CD14-positive monocyte (primary cell): ENCODE data around the gene TAF6. TPM values are rescaled to one million over a fixed set of nuclear protein-coding genes. Genes with fewer than 3 reads are reported as not detected.

ENCODE experiments used
- DNase-seq, 3 donors: peaks; one replicate each; pipeline ENCODE4 v3.0.0-alpha.2; 2011 to 2022
- H2AFZ ChIP-seq: 2 replicates; pipeline ENCODE4 v1.6.0; 2012; ENCODE audit warnings: mild to moderate bottlenecking, low read depth, low read length, inconsistent platforms; ENCODE audit not compliant: insufficient read depth, poor library complexity, severe bottlenecking
- H3K27ac ChIP-seq, 2 donors: 1 replicate in 1 of 2; 2 replicates in 1 of 2; pipeline ENCODE4 v1.5.1; 2012 to 2013; ENCODE audit warnings: low read length in 2 of 2, control low read depth in 1 of 2, inconsistent platforms in 1 of 2, low read depth in 1 of 2, mild to moderate bottlenecking in 1 of 2
- H3K27me3 ChIP-seq, 2 donors: one replicate each; pipeline versions ENCODE4 v1.6.0 to v1.6.1; 2011 to 2013; ENCODE audit warnings: low read length in 2 of 2; ENCODE audit not compliant: control insufficient read depth in 2 of 2, insufficient read depth in 2 of 2
- H3K36me3 ChIP-seq, 2 donors: replicated peaks in 1 of 2; 1 replicate in 1 of 2; 2 replicates in 1 of 2; pipeline versions ENCODE4 v1.5.1 to v1.6.1; 2012 to 2013; ENCODE audit warnings: low read length in 2 of 2, control low read depth in 1 of 2, inconsistent platforms in 1 of 2, mild to moderate bottlenecking in 1 of 2; ENCODE audit not compliant: insufficient read depth in 2 of 2, control insufficient read depth in 1 of 2
- H3K4me1 ChIP-seq, 2 donors: 1 replicate in 1 of 2; 2 replicates in 1 of 2; pipeline versions ENCODE4 v1.5.1 to v1.6.1; 2012 to 2013; ENCODE audit warnings: low read length in 2 of 2, control low read depth in 1 of 2, inconsistent platforms in 1 of 2, mild to moderate bottlenecking in 1 of 2, moderate library complexity in 1 of 2; ENCODE audit not compliant: insufficient read depth in 2 of 2, control insufficient read depth in 1 of 2
- H3K4me2 ChIP-seq: replicated peaks from 2 replicates; pipeline ENCODE3; 2012; ENCODE audit warnings: low read length, moderate library complexity, mild to moderate bottlenecking; ENCODE audit not compliant: poor library complexity, severe bottlenecking; ENCODE audit errors: extremely low read depth
- H3K4me3 ChIP-seq, 3 experiments: fragments of 200-600 bp in 1 of 3; sonication (generic) in 1 of 3; replicated peaks in 1 of 3; 1 replicate in 2 of 3; 2 replicates in 1 of 3; pipeline ENCODE4 v1.5.1; 2011 to 2013; ENCODE audit warnings: low read length in 3 of 3, mild to moderate bottlenecking in 3 of 3, control low read depth in 2 of 3, low read depth in 2 of 3, inconsistent platforms in 1 of 3, moderate library complexity in 1 of 3
- H3K79me2 ChIP-seq: 2 replicates; pipeline ENCODE4 v1.6.0; 2012; ENCODE audit warnings: mild to moderate bottlenecking, control low read depth, inconsistent platforms, low read length, moderate library complexity; ENCODE audit not compliant: insufficient read depth
- H3K9ac ChIP-seq: 2 replicates; pipeline ENCODE4 v1.6.0; 2017; ENCODE audit warnings: low read length, mild to moderate bottlenecking; ENCODE audit not compliant: insufficient read depth, poor library complexity, severe bottlenecking
- H3K9me3 ChIP-seq, 2 donors: replicated peaks in 1 of 2; 1 replicate in 1 of 2; 2 replicates in 1 of 2; pipeline versions ENCODE4 v1.5.1 to v1.6.1; 2012 to 2013; ENCODE audit warnings: low read length in 2 of 2, control low read depth in 1 of 2; ENCODE audit not compliant: control insufficient read depth in 1 of 2, insufficient read depth in 1 of 2
- H4K20me1 ChIP-seq: 2 replicates; pipeline ENCODE4 v1.6.0; 2012; ENCODE audit warnings: mild to moderate bottlenecking, low read length, control low read depth, moderate library complexity; ENCODE audit not compliant: insufficient read depth
- H3K27ac Mint-ChIP-seq, 7 donors: one replicate each; pipeline ENCODE4 v1.8.0; 2020; ENCODE audit warnings: mild to moderate bottlenecking in 7 of 7, mixed read lengths in 7 of 7, moderate library complexity in 6 of 7, inconsistent platforms in 2 of 7
- H3K27me3 Mint-ChIP-seq, 3 donors: one replicate each; pipeline ENCODE4 v1.8.0; 2021 to 2022; ENCODE audit warnings: low read depth in 3 of 3, mild to moderate bottlenecking in 3 of 3, mixed read lengths in 3 of 3, moderate library complexity in 3 of 3, inconsistent platforms in 1 of 3
- H3K36me3 Mint-ChIP-seq, 2 donors: one replicate each; pipeline ENCODE4 v1.8.0; 2020; ENCODE audit warnings: mixed read lengths in 2 of 2, inconsistent platforms in 1 of 2, mild to moderate bottlenecking in 1 of 2
- H3K4me1 Mint-ChIP-seq: one replicate; pipeline ENCODE4 v1.8.0; 2020; ENCODE audit warnings: mild to moderate bottlenecking, mixed read lengths
- H3K4me3 Mint-ChIP-seq, 2 donors: one replicate each; pipeline ENCODE4 v1.8.0; 2020; ENCODE audit warnings: mild to moderate bottlenecking in 2 of 2, mixed read lengths in 2 of 2, moderate library complexity in 1 of 2
- H3K9me3 Mint-ChIP-seq, 7 donors: one replicate each; pipeline ENCODE4 v1.8.0; 2020 to 2022; ENCODE audit warnings: mixed read lengths in 7 of 7, mild to moderate bottlenecking in 6 of 7, moderate library complexity in 6 of 7, inconsistent platforms in 2 of 7
- CTCF ChIP-seq: fragments of 200-600 bp; IDR thresholded peaks from one replicate; pipeline ENCODE4 v1.8.0; 2022; ENCODE audit warnings: antibody characterized with exemption, mild to moderate bottlenecking
- WGBS: methylation state at CpG from one replicate; pipeline ENCODE4 v1.1.5; 2013; ENCODE audit warnings: missing lambda C conversion rate; ENCODE audit not compliant: insufficient coverage; 5-methylcytosine and 5-hydroxymethylcytosine counted together
- intact Hi-C, 2 donors: fragments of 100-400 bp; cut with micrococcal nuclease; formaldehyde crosslinking; loops; one replicate each; pipeline versions ENCODE4 v1.15.0 to v1.15.1; 2023
- polyA plus RNA-seq, 3 donors: library from polyadenylated mRNA; depleted of rRNA in 1 of 3; unstranded in 2 of 3; stranded (reverse) in 1 of 3; fragments of 300-500 nt in 2 of 3; fragments of >200 nt in 1 of 3; fragmentation: Illumina TruSeq in 2 of 3; gene quantifications; 1 replicate in 2 of 3; 2 replicates in 1 of 3; pipeline ENCODE4 v1.2.3, GENCODE V29; 2012 to 2021

TAF6 gene
- polyA plus RNA-seq, 3 donors = 9.6 to 28.9 (median 11.0) TPM

- Histone ChIP-seq H3K9ac (no peak overlapping the region), H3K4me2 (no peak overlapping the region), H3K4me3 (no peak overlapping the region), H3K27ac (no peak overlapping the region), H3K4me1 (peaks cover 23 to 28% of the 10 kb centered on the region in 2 donors), H2AFZ (no peak overlapping the region), H3K27me3 (no peaks in the 10 kb centered on the region), H4K20me1 (no peaks in the 10 kb centered on the region), H3K9me3 (no peaks in the 10 kb centered on the region), H3K36me3 (no peaks in the 10 kb centered on the region), H3K79me2 (no peaks in the 10 kb centered on the region)
- DNase-seq = no peak
- intact Hi-C loops = loop anchor here in 1 of 2 donors (10.0 kb wide), 1 partner anchor 212 kb away; the partner anchor contains the start of gene PILRB
- H3K4me3 Mint-ChIP-seq = no peak overlapping the region
- peaks cover 0 to 3% (median 0%) of the 10 kb centered on the region in 7 donors for H3K9me3 Mint-ChIP-seq
- H3K27ac Mint-ChIP-seq = peak overlapping the region in 1 of 7 donors; percentile 28
- H3K36me3 Mint-ChIP-seq = no peaks in the 10 kb centered on the region
- TF ChIP-seq CTCF = no peak
- WGBS = 100% methylated on average over 2 of the region's 3 CpGs
- H3K27me3 Mint-ChIP-seq = peaks cover 0 to 10% (median 2%) of the 10 kb centered on the region in 3 donors
- peaks cover 32% of the 10 kb centered on the region for H3K4me1 Mint-ChIP-seq
Observed at GRCh38 chr7:100142461-100142860, 23.3 kb upstream of the TAF6 start.

GRCh38 chr7:100141555-100141949, 22.4 kb upstream of the TAF6 start:
- Histone ChIP-seq H3K79me2 (no peaks in the 10 kb centered on the region), H3K27me3 (no peaks in the 10 kb centered on the region), H3K4me3 (peak overlapping the region in 1 of 3 experiments; percentile 19), H4K20me1 (no peaks in the 10 kb centered on the region), H3K36me3 (no peaks in the 10 kb centered on the region), H2AFZ (peak overlapping the region; percentile 61), H3K4me2 (peak overlapping the region; percentile 6), H3K9ac (no peak overlapping the region), H3K9me3 (no peaks in the 10 kb centered on the region), H3K27ac (peak overlapping the region in 1 of 2 donors; percentile 42), H3K4me1 (peaks cover 23 to 28% of the 10 kb centered on the region in 2 donors)
- WGBS = no CpG with 5 or more reads among the region's 3 CpGs
- peaks cover 0 to 10% (median 2%) of the 10 kb centered on the region in 3 donors for H3K27me3 Mint-ChIP-seq
- peaks cover 0 to 3% (median 0%) of the 10 kb centered on the region in 7 donors for H3K9me3 Mint-ChIP-seq
- no peak for TF ChIP-seq CTCF
- peak overlapping the region in 6 of 7 donors; percentile 62 to 84 (median 74) for H3K27ac Mint-ChIP-seq
- H3K4me3 Mint-ChIP-seq = peak overlapping the region in 1 of 2 donors; percentile 81
- intact Hi-C loops = loop anchor here in 1 of 2 donors (10.0 kb wide), 1 partner anchor 213 kb away; the partner anchor contains the start of gene PILRB
- peak in 1 of 3 donors; percentile 50 for DNase-seq
- H3K36me3 Mint-ChIP-seq = no peaks in the 10 kb centered on the region
- H3K4me1 Mint-ChIP-seq = peaks cover 27% of the 10 kb centered on the region
